HG02571 (cell line): ENCODE data around the gene LMX1A.

Experiments
- ATAC-seq: cut with Tn5 transposase; IDR thresholded peaks from one replicate; pipeline ENCODE4 v1.9.1; 2021; ENCODE audit warnings: mild to moderate bottlenecking, moderate library complexity; ENCODE audit not compliant: unreplicated experiment

The LMX1A gene

GRCh38 chr1:165355977-165356811 lies at the start of gene LMX1A:
TSS of gene LMX1A (minus strand) at chr1:165356715. CDS start at chr1:165355559, 1,156 bp downstream.
- no peak for ATAC-seq

GRCh38 chr1:165403835-165404482 lies 47.4 kb upstream of the LMX1A start:
- ATAC-seq = peak; percentile 46

- ATAC-seq = no peak
Measured at GRCh38 chr1:165402517-165403111, 46.1 kb upstream of the LMX1A start.

GRCh38 chr1:165397944-165398343 lies 41.4 kb upstream of the LMX1A start:
- no peak for ATAC-seq

GRCh38 chr1:165395901-165396300 lies 39.4 kb upstream of the LMX1A start:
- ATAC-seq = no peak

- no peak for ATAC-seq
Measured at GRCh38 chr1:165395478-165395877, 39.0 kb upstream of the LMX1A start.

- ATAC-seq = peak; percentile 99
Measured at GRCh38 chr1:165392634-165393571, 36.4 kb upstream of the LMX1A start.

GRCh38 chr1:165389609-165390008 lies 33.1 kb upstream of the LMX1A start:
- no peak for ATAC-seq

- no peak for ATAC-seq
Measured at GRCh38 chr1:165387961-165388360, 31.4 kb upstream of the LMX1A start.

GRCh38 chr1:165387505-165387904 lies 31.0 kb upstream of the LMX1A start:
- ATAC-seq = no peak

GRCh38 chr1:165383599-165384405 lies 27.3 kb upstream of the LMX1A start:
- ATAC-seq = no peak

- ATAC-seq = no peak
Measured at GRCh38 chr1:165383067-165383466, 26.6 kb upstream of the LMX1A start.

- ATAC-seq = no peak
Measured at GRCh38 chr1:165381745-165382505, 25.4 kb upstream of the LMX1A start.

GRCh38 chr1:165376811-165377311 lies 20.3 kb upstream of the LMX1A start:
- ATAC-seq = no peak

- no peak for ATAC-seq
Measured at GRCh38 chr1:165376041-165376810, 19.7 kb upstream of the LMX1A start.

GRCh38 chr1:165375623-165376022 lies 19.1 kb upstream of the LMX1A start:
- no peak for ATAC-seq

GRCh38 chr1:165371588-165372225 lies 15.2 kb upstream of the LMX1A start:
- ATAC-seq = no peak
